Measurements from ENCODE around the gene RNF187. TPM values are rescaled to one million over a fixed set of nuclear protein-coding genes. Genes with fewer than 3 reads are reported as not detected.

RNF187 gene
- total RNA-seq, 1 donor from 2014 or later: 193 TPM

DNA sequence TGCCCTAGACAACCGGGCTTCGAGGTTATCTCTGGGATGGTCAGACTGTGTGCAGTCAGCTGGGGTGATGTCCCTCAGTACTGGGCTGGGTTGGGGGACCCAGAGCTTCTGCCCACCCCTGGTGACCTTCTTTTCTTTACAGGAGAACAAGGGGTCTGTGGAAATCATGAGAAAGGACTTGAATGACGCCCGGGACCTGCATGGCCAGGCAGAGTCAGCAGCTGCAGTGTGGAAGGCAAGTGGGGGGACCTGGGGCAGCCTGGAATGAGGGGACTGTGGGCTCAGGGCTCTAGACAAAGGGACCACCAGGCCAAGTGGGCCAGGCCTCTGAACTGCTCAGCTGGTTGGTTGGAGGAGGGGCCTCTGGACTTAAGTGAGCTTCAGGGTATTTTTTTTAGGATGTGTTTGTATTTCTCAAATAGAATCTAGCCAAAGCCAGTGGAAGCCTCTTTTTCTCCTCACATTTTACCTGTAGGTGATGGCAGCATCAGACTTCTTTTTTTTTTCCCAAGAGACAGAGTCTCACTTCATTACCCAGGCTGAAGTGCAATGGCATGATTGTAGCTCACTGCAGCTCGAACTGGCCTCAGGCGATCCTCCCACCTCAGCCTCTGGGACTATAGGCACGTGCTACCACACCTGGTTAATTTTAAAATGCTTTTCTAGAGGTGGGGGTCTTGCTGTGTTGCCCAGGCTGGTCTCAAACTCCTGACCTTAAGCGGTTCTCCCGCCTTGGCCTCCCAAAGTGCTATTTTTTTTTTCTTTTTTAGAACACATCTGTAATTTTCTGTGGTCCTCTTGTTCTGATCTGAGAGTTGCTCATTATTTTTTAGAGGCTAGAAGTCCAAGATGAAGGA is 1.9 kb downstream of the RNF187 start:
- TF ChIP-seq, protein P1, sequence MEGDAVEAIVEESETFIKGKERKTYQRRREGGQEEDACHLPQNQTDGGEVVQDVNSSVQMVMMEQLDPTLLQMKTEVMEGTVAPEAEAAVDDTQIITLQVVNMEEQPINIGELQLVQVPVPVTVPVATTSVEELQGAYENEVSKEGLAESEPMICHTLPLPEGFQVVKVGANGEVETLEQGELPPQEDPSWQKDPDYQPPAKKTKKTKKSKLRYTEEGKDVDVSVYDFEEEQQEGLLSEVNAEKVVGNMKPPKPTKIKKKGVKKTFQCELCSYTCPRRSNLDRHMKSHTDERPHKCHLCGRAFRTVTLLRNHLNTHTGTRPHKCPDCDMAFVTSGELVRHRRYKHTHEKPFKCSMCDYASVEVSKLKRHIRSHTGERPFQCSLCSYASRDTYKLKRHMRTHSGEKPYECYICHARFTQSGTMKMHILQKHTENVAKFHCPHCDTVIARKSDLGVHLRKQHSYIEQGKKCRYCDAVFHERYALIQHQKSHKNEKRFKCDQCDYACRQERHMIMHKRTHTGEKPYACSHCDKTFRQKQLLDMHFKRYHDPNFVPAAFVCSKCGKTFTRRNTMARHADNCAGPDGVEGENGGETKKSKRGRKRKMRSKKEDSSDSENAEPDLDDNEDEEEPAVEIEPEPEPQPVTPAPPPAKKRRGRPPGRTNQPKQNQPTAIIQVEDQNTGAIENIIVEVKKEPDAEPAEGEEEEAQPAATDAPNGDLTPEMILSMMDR (IDR thresholded peaks at IDR 0.05): no peak
- Mint-ChIP-seq H3K4me1 (ENCODE audit: low read depth) (peaks cover 43% of the 10 kb centered on the region), H3K27ac (ENCODE audit: unreplicated experiment) (peak overlapping the region; percentile 96), H3K36me3 (ENCODE audit: low read depth) (peaks cover 22% of the 10 kb centered on the region), H3K4me3 (ENCODE audit: unreplicated experiment) (peak overlapping the region; percentile 85), H3K9me3 (ENCODE audit: low read depth) (no peaks in the 10 kb centered on the region), H3K27me3 (ENCODE audit: low read depth) (no peaks in the 10 kb centered on the region)
- DNase-seq (ENCODE audit: low spot score): no peak

DNA sequence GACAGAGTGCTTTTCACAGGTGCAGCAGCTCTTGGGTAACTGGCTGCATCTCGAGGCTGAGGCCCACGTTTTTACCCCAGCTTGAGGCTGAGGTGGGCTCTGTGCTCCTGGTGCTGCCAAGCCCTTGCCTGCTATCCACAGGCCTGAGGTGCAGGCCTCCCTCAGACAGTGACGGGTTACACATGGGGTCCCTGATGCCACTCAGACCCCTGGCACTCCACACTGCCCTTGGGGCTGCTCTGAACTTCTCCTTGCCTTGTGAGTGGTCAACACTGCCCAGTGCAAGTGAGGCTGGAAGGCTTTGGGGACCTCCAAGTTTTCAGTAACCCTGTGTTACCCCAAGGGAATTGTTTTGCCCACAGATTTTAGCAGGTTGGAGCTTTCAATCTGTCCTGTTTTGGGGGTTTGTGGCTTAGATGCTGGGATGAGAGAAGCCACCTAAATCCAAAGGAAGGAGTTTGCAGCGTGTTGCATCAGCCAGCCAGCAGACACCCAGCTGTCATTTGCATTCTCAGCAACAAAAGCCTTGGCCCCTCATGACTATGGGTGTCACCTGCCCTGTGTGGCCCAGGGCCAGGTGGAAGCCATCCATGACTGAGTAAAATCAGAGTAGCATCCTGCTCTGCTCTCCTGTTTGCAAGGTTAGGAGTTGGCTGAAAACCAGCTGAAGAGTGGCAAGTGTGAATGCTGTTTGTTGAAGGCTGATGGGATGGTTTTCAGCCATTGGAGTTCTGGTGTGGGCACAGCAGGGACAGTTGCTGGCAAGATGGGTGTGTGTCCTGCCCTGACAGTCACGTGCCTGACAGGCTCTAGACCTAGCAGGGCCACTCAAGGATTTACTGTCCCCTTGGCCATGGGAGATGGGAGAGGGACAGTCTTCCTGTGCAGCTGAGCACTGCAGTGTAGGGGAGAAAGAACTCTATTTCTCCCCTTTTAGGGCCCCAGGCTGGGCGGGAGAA is 3.2 kb downstream of the RNF187 start:
- H3K4me3 Mint-ChIP-seq (ENCODE audit: unreplicated experiment): peak overlapping the region; percentile 57

DNA sequence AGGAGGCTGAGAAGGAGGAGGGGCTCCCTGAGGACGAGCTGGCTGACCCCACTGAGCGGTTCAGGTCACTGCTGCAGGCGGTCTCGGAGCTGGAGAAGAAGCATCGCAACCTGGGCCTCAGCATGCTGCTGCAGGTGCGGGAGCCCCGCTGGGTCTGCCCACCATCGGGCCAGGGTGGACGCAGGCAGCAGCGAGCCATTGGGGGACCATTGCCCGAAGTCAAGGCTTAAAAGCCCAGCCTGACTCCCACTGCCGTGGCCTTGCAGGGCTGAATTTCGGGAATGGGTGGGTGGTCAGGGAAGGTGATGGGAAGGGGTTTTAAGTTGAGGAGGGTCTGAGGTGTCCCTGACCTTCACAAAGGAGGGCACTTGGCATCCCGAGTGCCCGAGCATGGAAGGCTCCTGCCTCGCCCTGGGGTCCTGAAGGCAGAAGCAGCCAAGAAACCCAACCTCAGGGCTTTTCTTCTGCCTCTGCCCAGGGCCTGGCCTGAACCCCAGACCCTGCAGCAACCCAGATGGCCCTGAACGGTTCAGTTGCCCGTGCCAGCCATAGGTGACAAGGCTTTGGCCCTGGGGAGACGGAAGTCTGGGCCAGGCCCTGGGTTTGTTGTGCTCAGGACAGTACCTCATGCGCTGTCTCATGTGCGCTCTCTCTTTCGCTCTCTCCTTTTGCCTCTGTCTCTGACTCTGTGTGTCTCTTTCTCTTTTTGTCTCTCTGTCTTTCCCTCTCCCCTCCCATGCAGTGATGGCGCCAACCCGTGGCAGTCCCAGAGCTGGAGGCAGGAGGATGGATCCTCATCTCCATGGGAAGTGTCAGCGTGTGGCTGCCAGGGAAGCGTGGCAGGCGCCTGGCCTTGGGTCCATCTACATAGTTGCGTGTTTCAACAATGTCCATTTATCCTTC is 6.2 kb downstream of the RNF187 start:
- TF ChIP-seq, protein P1 (IDR thresholded peaks at IDR 0.05): no peak
- no peak overlapping the region for H3K4me3 Mint-ChIP-seq (ENCODE audit: unreplicated experiment)
- no peaks in the 10 kb centered on the region for H3K27me3 Mint-ChIP-seq (ENCODE audit: low read depth)
- no peak overlapping the region for H3K27ac Mint-ChIP-seq (ENCODE audit: unreplicated experiment)
- H3K9me3 Mint-ChIP-seq (ENCODE audit: low read depth): no peaks in the 10 kb centered on the region
- peaks cover 27% of the 10 kb centered on the region for H3K4me1 Mint-ChIP-seq (ENCODE audit: low read depth)
- no peak for DNase-seq (ENCODE audit: low spot score)
- peaks cover 39% of the 10 kb centered on the region for H3K36me3 Mint-ChIP-seq (ENCODE audit: low read depth)

More for the DNA sequence above, 3.2 kb downstream of the RNF187 start:
- no peaks in the 10 kb centered on the region for H3K9me3 Mint-ChIP-seq (ENCODE audit: low read depth)
- peak overlapping the region; percentile 96 for H3K27ac Mint-ChIP-seq (ENCODE audit: unreplicated experiment)
- peaks cover 32% of the 10 kb centered on the region for H3K36me3 Mint-ChIP-seq (ENCODE audit: low read depth)
- TF ChIP-seq, protein P1 (IDR thresholded peaks at IDR 0.05): no peak
- no peaks in the 10 kb centered on the region for H3K27me3 Mint-ChIP-seq (ENCODE audit: low read depth)
- H3K4me1 Mint-ChIP-seq (ENCODE audit: low read depth): peaks cover 38% of the 10 kb centered on the region
- DNase-seq (ENCODE audit: low spot score): no peak

DNA sequence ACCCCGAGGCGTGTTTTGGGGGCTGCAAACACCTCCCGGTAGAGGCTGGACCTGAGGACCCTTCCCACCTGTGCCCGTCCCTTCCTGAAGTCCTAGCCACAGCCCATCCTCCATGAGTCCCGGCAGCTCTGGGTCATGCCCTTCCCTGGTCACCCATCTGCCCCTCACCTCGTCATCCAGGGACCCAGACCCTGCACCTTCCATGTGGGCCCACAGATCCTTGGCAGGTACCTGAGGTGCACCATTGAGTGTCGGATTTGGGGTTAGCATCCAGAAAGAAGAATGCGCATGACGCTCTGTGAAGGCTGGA is 6.8 kb downstream of the RNF187 start:
- peaks cover 39% of the 10 kb centered on the region for H3K36me3 Mint-ChIP-seq (ENCODE audit: low read depth)
- TF ChIP-seq, protein P1 (IDR thresholded peaks at IDR 0.05): no peak
- no peak overlapping the region for H3K27ac Mint-ChIP-seq (ENCODE audit: unreplicated experiment)
- H3K4me1 Mint-ChIP-seq (ENCODE audit: low read depth): peaks cover 21% of the 10 kb centered on the region
- H3K4me3 Mint-ChIP-seq (ENCODE audit: unreplicated experiment): no peak overlapping the region
- no peaks in the 10 kb centered on the region for H3K9me3 Mint-ChIP-seq (ENCODE audit: low read depth)
- no peaks in the 10 kb centered on the region for H3K27me3 Mint-ChIP-seq (ENCODE audit: low read depth)
- no peak for DNase-seq (ENCODE audit: low spot score)

Measured in chondrocyte (in vitro differentiated cells).